GM12892 (cell line): ENCODE data around the gene LYSET.

ENCODE experiments used
- POLR2A ChIP-seq: IDR thresholded peaks from 2 replicates; pipeline ENCODE4 v1.6.1; 2011; ENCODE audit warnings: low read depth, low read length, control low read depth
- POLR2AphosphoS5 ChIP-seq: IDR thresholded peaks from 2 replicates; pipeline ENCODE4 v1.6.1; 2011; ENCODE audit warnings: low read depth, low read length, control low read depth

- TF ChIP-seq POLR2AphosphoS5 = no peak
- no peak for TF ChIP-seq POLR2A
Observed at GRCh38 chr14:93199031-93199430, 13.9 kb downstream of the LYSET start.
